Measurements from ENCODE around the gene REXO4.
A peak's percentile ranks its signal among the peaks of the same experiment; 100 is the strongest.

REXO4 gene

GRCh38 chr9:133362359-133363044 is 55.3 kb downstream of the REXO4 start:
- DNase-seq, result no peak

- DNase-seq, result no peak
These were observed 56.2 kb downstream of the REXO4 start for GRCh38 chr9:133361507-133362092.

GRCh38 chr9:133360400-133361393 is 57.1 kb downstream of the REXO4 start:
- DNase-seq, result no peak

- no peak for DNase-seq
These were observed 58.2 kb downstream of the REXO4 start for GRCh38 chr9:133359399-133360175.

GRCh38 chr9:133357656-133358055 is 60.2 kb downstream of the REXO4 start:
- no peak for DNase-seq

- peak; percentile 81 for DNase-seq
These were observed 61.3 kb downstream of the REXO4 start, which contains the start of the genes SURF1 and SURF2 for GRCh38 chr9:133356391-133357091. Gene SURF1 (minus strand): TSS chr9:133356487. CDS start chr9:133356453, 34 bp downstream. Gene SURF2 (plus strand): TSS chr9:133356550. CDS start chr9:133356593, 43 bp downstream.
